A549 treated with Hydrocortisone at 1 μM for 4 hours (cell line): ENCODE data around the gene OTUB2. TPM values are rescaled to one million over a fixed set of nuclear protein-coding genes. Genes with fewer than 3 reads are reported as not detected.

ENCODE experiments used
- total RNA-seq: library from RNA; stranded (reverse); fragments of 200-300 nt; extraction: Qiagen RNA extraction; gene quantifications from 5 replicates; pipeline ENCODE4 v1.2.3, GENCODE V29; 2022

OTUB2 gene
- total RNA-seq, result 2.7 to 3.9 TPM (median 3.0 TPM) in 5 replicates

GRCh38 chr14:94026173-94026888 lies at the start of gene OTUB2:
Gene OTUB2, plus strand, starts transcription at chr14:94026340. Its CDS starts 198 bp downstream, at chr14:94026538.

GRCh38 chr14:93976477-93977057 lies 49.6 kb upstream of the OTUB2 start, which contains the start of gene ASB2:
Gene ASB2, minus strand, starts transcription at chr14:93976570. Its CDS starts 12,031 bp downstream, at chr14:93964539.

GRCh38 chr14:93997082-93997481 lies 29.1 kb upstream of the OTUB2 start, which contains the start of gene CCDC197:
Gene CCDC197, plus strand, starts transcription at chr14:93997301. Its CDS starts 831 bp downstream, at chr14:93998132.

GRCh38 chr14:94080621-94081385 lies 54.7 kb downstream of the OTUB2 start, which contains the start of the genes DDX24 and IFI27L1:
Gene DDX24, minus strand, starts transcription at chr14:94081202. Its CDS starts 1,460 bp downstream, at chr14:94079742.
Gene IFI27L1, plus strand, starts transcription at chr14:94081310. Its CDS starts 15,628 bp downstream, at chr14:94096938.

Other genes starting within 250 kb of the OTUB2 start
- gene PRIMA1, start 237.9 kb upstream of the OTUB2 start, total RNA-seq, result 0.32 to 0.59 TPM (median 0.43 TPM) in 5 replicates
- not detected in 5 replicates for gene FAM181A, start 99.0 kb upstream of the OTUB2 start, total RNA-seq
- gene ASB2, start 49.8 kb upstream of the OTUB2 start, total RNA-seq, result 0.28 to 0.91 TPM (median 0.59 TPM) in 5 replicates
- not detected in 5 replicates for gene CCDC197, start 29.0 kb upstream of the OTUB2 start, total RNA-seq
- 169 to 176 TPM (median 173 TPM) in 5 replicates for gene DDX24, start 54.9 kb downstream of the OTUB2 start, total RNA-seq
- 18.8 to 21.4 TPM (median 19.4 TPM) in 5 replicates for gene IFI27L1, start 55.0 kb downstream of the OTUB2 start, total RNA-seq
- gene IFI27, start 84.4 kb downstream of the OTUB2 start, total RNA-seq, result 0.40 to 1.6 TPM (median 1.3 TPM) in 5 replicates
- 48.8 to 58.4 TPM (median 51.5 TPM) in 5 replicates for gene IFI27L2, start 103.3 kb downstream of the OTUB2 start, total RNA-seq
- gene PPP4R4, start 148.0 kb downstream of the OTUB2 start, total RNA-seq, result 0.29 to 0.59 TPM (median 0.30 TPM) in 5 replicates